HG03039 (cell line): ENCODE data around the gene MPPED2.

Experiments used
- ATAC-seq: cut with Tn5 transposase; IDR thresholded peaks from one replicate; pipeline ENCODE4 v1.9.1; 2021; ENCODE audit warnings: mild to moderate bottlenecking, moderate library complexity; ENCODE audit not compliant: unreplicated experiment

MPPED2 gene

DNA sequence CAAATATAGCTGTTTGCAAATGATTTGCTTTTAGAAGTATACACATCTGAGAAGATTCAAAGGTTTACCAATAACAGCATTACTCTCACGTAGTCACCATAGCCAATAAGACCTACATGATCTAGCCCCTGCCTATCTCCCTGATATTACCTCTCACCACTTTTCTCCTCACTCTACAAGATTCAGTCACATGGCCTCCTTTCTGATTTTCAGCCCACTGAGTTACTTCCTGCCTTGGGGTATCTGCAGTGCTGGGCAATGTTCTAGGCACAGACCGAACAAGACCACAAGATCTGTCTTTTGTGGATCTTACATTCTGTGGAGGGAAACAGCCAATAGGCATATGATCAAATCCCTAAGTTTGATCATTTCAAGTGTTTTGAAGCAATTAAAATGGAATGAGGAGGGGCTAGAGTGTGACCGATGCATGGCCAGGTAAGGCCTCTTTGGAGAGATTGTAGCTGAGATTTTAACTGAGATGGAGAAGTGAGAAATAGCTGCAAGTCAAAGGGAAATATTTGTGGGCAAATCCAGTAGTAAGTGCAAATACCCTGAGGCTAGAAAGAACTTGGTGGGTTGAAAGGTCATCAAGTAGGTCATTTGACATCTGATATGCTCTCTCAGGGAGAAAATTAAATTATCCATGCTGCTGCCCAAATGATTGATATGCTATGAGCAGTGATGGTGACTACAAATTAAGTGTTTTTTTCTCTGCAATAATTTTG is 220.2 kb downstream of the MPPED2 start:
- no peak for ATAC-seq

DNA sequence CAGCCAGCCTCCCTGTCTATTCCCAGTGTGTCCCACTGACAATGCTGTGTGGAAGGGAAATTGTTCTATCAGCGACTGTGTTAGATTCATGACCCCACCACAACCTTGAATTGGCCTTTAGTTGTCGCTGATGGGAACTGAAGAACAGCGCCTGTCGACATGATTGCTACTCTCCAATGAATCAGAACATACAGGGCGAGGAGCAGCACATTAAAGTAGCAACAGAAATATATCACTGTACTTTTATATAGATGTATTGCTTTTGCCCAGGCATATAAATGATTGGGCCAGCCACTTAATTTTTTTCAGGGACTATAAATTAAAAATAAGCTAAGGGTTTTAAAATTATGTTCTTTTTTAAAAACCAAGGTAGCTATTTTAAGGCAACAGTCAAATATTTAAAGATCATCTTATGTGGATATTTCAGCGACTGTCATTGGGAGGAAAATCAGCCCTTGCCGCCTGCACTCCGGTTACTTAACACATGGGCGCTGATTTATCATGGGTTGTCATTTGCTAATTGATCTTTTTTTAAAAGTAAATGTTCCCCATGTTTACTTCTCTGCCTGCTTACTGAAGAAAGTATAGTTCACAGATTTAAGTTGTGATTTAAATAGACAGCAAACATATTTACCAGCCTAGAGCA is 221.2 kb downstream of the MPPED2 start:
- no peak for ATAC-seq

DNA sequence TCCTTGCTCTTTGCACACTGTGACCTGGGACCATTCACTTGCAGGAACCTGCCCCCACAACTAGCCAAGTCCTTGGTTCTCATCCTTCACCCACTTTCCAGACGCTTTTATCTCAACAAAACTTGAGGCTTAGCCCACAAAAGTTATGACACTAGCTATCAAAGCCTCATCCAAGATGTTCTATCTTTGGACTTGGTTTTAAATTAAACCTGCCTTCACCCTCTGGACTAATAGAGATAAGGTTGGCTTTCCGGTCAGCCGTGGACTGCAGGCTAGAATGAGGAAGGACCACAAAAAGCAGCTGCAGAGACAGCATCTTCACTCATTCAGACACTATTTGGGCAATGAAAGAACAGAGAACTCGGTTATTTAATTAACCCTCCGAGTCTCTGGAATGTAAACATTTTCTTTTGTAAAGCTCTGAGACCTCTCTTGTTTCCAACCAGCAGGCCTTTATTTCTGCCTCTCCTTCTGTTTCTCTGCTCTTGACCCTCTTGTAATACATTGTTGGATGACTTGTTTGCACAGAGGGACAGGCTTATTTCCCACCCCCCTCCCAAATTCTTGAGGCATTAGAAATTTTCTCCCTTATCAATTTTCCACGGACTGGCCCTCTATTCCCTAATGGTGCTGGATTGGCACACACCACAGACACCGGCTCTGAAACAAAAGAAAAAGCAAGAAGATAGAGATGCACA is 221.9 kb downstream of the MPPED2 start:
- ATAC-seq = no peak

DNA sequence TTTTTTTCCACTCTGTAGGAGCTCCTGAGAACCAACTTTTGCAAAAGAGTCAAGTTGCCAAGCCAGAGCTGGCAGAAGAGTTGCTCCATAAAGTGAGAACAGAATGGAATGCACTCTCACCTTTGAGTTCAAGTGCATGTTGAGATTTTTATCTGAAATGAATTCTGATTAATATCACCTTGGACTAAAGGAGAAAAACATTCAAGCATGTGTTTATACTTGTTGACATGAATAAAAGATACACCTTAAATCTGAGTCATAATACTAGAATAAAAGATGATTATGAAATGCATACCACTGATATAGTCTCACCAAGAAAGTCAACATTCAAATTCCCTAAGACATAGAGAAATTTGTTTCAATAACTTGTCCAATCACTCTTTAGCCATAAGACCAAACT is 225.4 kb downstream of the MPPED2 start:
- ATAC-seq = no peak
